ENCODE results near the gene USP31.

DNA sequence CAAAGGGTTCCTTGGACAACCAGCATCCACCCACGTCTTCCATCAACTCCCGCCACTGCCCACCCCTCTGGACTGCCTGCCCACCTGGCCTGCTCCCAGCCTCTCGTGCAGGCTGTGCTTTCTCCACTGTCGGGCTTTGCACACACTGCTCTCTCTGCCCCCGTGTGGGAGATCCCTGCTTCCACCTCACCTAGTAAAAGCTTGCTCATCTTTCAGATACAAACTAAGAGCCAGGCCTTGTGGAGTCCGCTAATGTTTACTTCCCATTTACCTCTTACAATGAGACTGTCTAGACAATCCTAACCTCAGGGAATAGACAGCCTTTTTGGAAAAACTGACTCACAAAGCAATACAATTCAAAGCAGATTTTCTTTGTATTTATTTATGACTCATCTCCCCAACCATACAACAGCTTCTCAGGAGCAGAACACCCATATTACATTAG lies 67.6 kb downstream of the USP31 start:
- TF ChIP-seq EZH2 (IDR thresholded peaks at IDR 0.05; ENCODE audit: low read depth, low read length, severe bottlenecking) (no peak), EP300 (IDR thresholded peaks at IDR 0.05; ENCODE audit: borderline replicate concordance in 1 of 2, low read depth in 2 of 2, low read length in 2 of 2) (no peak), SIN3A (conservative IDR thresholded peaks at IDR 0.05 in 1 of 2, IDR thresholded peaks at IDR 0.05 in 1 of 2; ENCODE audit: low read depth in 1 of 2, low read length in 2 of 2) (no peak), RAD21 (IDR thresholded peaks at IDR 0.05 in 1 of 2, conservative IDR thresholded peaks at IDR 0.05 in 1 of 2; ENCODE audit: low read depth in 2 of 2, low read length in 2 of 2) (no peak), TBP (IDR thresholded peaks at IDR 0.05; ENCODE audit: low read depth, low read length) (no peak), GABPA (IDR thresholded peaks at IDR 0.05; ENCODE audit: borderline replicate concordance, insufficient read depth, low read length) (no peak)
- TF ChIP-seq, protein P1, sequence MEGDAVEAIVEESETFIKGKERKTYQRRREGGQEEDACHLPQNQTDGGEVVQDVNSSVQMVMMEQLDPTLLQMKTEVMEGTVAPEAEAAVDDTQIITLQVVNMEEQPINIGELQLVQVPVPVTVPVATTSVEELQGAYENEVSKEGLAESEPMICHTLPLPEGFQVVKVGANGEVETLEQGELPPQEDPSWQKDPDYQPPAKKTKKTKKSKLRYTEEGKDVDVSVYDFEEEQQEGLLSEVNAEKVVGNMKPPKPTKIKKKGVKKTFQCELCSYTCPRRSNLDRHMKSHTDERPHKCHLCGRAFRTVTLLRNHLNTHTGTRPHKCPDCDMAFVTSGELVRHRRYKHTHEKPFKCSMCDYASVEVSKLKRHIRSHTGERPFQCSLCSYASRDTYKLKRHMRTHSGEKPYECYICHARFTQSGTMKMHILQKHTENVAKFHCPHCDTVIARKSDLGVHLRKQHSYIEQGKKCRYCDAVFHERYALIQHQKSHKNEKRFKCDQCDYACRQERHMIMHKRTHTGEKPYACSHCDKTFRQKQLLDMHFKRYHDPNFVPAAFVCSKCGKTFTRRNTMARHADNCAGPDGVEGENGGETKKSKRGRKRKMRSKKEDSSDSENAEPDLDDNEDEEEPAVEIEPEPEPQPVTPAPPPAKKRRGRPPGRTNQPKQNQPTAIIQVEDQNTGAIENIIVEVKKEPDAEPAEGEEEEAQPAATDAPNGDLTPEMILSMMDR (IDR thresholded peaks at IDR 0.05; ENCODE audit: control extremely low read depth in 1 of 3, insufficient read depth in 1 of 3, low read depth in 1 of 3, low read length in 3 of 3) = no peak
